IPS-20b (cell line): Measurements from ENCODE around the gene KCNC1.

ENCODE experiments used
- H3K27ac ChIP-seq: one replicate; pipeline ENCODE4 v1.5.1; 2013; ENCODE audit warnings: low read length
- H3K27me3 ChIP-seq: 2 replicates; pipeline ENCODE4 v1.6.1; 2013; ENCODE audit warnings: mild to moderate bottlenecking, low read length, inconsistent platforms; ENCODE audit not compliant: insufficient read depth
- H3K36me3 ChIP-seq: 2 replicates; pipeline ENCODE4 v1.6.1; 2013; ENCODE audit warnings: low read depth, mild to moderate bottlenecking, inconsistent platforms, low read length, moderate library complexity; ENCODE audit not compliant: insufficient read depth
- H3K4me1 ChIP-seq: 2 replicates; pipeline ENCODE4 v1.6.1; 2013; ENCODE audit warnings: mild to moderate bottlenecking, control low read depth, inconsistent platforms, low read length, moderate library complexity; ENCODE audit not compliant: insufficient read depth
- H3K4me3 ChIP-seq: 2 replicates; pipeline ENCODE4 v1.5.1; 2013; ENCODE audit warnings: mild to moderate bottlenecking, low read length, inconsistent platforms
- H3K9ac ChIP-seq: 2 replicates; pipeline ENCODE4 v1.6.1; 2013; ENCODE audit warnings: low read depth, mild to moderate bottlenecking, inconsistent platforms, low read length, moderate library complexity
- H3K9me3 ChIP-seq: 2 replicates; pipeline ENCODE4 v1.6.1; 2013; ENCODE audit warnings: mild to moderate bottlenecking, low read depth, low read length, inconsistent platforms; ENCODE audit not compliant: insufficient read depth

Gene KCNC1

DNA sequence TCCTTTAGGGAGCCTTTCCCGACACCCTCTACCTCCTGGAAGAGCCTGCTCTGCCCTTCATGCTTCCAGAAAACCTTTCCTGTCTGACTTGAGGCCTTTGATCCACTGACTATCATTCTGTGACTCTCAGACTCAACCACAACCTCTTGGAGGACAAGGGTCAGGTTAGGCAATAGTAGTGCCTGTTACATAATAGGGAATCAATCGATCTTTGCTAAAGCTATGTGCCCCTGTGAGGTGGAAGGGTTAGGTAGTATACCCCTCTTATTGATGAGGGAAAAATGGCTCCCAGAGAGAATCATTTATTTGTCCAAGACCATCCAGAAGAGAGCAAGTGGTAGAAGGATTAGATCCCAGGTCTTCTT lies 16.2 kb downstream of the KCNC1 start:
- H3K36me3 ChIP-seq = no peaks in the 10 kb centered on the region
- no peaks in the 10 kb centered on the region for H3K9me3 ChIP-seq
- peaks cover 14% of the 10 kb centered on the region; the same call in 1 of the 2 replicates for H3K27me3 ChIP-seq
- no peak overlapping the region for H3K9ac ChIP-seq
- no peak overlapping the region for H3K27ac ChIP-seq
- no peak overlapping the region for H3K4me3 ChIP-seq
- H3K4me1 ChIP-seq = no peaks in the 10 kb centered on the region

DNA sequence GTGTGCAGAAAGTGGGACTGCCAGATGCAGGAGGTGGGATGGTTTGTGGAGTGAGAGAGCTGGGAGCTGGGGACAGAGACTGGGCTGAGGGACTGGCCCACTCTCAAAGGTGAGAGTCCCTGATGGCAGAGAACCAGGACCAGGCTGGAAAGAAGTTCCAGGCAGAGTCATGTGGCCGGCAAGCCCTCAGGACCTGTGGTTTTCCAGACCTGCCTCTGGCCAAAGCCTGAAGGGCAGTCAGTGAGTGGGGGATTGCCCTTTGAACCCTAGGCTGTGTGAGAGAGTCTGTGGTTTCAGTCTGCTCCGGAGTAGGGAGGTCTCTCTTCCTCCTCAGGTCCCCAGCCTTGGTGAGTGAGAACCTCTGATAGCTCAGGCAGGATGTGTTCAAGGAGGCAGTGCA lies 17.0 kb downstream of the KCNC1 start:
- Histone ChIP-seq H3K4me1 (no peaks in the 10 kb centered on the region), H3K9ac (no peak overlapping the region), H3K36me3 (no peaks in the 10 kb centered on the region), H3K27ac (no peak overlapping the region), H3K9me3 (no peaks in the 10 kb centered on the region), H3K4me3 (no peak overlapping the region), H3K27me3 (peaks cover 11% of the 10 kb centered on the region; the same call in 1 of the 2 replicates)

DNA sequence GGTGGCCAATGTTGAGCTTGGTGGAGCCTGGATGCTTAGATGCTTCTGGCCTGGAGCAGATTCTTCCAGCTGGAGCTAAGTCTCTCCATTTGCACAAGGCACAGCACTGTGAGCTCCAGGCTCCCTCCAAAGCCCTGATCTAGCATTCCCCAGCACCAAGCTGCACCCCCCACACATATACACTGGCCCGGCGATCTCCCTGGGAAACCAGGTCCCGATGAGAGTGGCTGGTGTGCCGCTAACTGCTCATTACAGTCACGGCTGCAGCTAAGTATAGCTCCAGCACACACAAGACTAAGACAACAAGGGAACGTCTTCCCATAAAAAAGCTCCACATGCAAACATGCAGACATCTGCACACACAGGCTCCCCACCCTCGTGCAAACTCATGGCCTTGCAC lies 17.6 kb downstream of the KCNC1 start:
- Histone ChIP-seq H3K4me1 (no peaks in the 10 kb centered on the region), H3K27me3 (peaks cover 11% of the 10 kb centered on the region; the same call in 1 of the 2 replicates)

DNA sequence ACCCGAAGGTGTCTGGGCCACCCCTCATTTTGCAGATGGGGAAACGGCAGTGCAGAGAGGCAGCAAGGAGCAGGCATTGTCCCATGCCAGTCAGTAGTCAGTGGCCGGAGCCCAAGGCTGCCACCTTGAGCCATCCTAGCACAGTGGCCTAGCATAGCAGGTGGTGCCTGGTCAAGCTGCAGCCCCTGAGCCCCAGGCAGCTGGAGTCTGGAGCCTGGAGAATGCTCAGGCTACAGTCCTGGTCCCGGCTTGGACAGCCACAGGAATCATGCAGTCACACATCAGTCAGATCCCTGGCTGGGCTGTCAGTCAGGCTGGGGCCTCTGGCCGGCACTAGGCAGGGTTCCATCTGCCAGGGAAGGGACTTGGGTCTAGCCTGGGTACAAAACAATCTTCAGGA lies 18.6 kb downstream of the KCNC1 start:
- H3K9me3 ChIP-seq = no peaks in the 10 kb centered on the region
- peaks cover 11% of the 10 kb centered on the region; the same call in 1 of the 2 replicates for H3K27me3 ChIP-seq
- H3K9ac ChIP-seq = no peak overlapping the region
- no peaks in the 10 kb centered on the region for H3K36me3 ChIP-seq
- no peak overlapping the region for H3K27ac ChIP-seq
- H3K4me1 ChIP-seq = no peaks in the 10 kb centered on the region
- H3K4me3 ChIP-seq = no peak overlapping the region

More for the DNA sequence above, 17.6 kb downstream of the KCNC1 start:
- Histone ChIP-seq H3K9me3 (no peaks in the 10 kb centered on the region), H3K4me3 (no peak overlapping the region), H3K36me3 (no peaks in the 10 kb centered on the region), H3K27ac (no peak overlapping the region), H3K9ac (no peak overlapping the region)

DNA sequence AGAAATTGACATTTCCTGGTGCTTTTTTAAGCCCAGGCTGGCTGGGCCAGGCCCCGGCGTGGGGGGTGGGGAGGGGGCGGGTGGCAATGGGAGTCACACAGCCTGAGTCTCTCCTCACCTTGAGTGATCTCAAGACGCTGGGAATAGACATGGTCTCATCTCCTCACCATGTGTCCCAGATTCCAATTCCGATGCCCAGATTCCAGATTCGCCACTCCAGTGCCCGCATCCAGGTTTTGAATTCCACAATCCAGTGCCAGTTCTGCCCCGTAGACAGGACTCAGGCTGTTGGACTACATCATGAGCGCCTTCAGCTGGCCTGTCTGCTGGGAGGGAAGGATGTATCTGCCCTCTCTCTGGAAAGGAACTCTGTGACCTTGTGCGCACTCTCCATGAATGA lies 19.1 kb downstream of the KCNC1 start:
- Histone ChIP-seq H3K36me3 (no peaks in the 10 kb centered on the region), H3K9me3 (no peaks in the 10 kb centered on the region), H3K27me3 (peaks cover 11% of the 10 kb centered on the region; the same call in 1 of the 2 replicates), H3K27ac (no peak overlapping the region), H3K4me3 (no peak overlapping the region), H3K9ac (no peak overlapping the region), H3K4me1 (no peaks in the 10 kb centered on the region)

DNA sequence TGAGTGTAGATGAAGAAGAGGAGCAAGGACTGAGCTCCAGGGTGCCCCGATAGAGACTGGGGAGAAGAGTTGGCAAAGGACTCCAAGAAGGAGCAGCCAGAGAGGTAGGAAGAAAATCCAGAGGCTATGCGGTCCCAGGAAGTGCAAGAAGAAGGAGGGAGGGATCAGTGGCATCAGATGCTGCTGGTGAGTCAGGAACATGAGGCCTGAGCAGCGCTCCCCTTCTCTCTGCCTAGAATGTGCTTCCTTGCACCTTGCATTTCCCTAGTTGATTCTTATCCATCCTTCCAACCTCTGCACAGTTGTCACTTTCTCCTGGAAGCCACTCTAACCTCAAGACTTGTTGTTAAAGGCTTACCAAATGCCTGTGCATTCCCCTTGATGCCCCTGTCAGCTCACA lies 21.3 kb downstream of the KCNC1 start:
- no peak overlapping the region for H3K4me3 ChIP-seq
- H3K27me3 ChIP-seq = peaks cover 11% of the 10 kb centered on the region; the same call in 1 of the 2 replicates
- no peaks in the 10 kb centered on the region for H3K36me3 ChIP-seq
- no peak overlapping the region for H3K27ac ChIP-seq
- H3K4me1 ChIP-seq = no peaks in the 10 kb centered on the region
- no peaks in the 10 kb centered on the region for H3K9me3 ChIP-seq
- H3K9ac ChIP-seq = no peak overlapping the region

DNA sequence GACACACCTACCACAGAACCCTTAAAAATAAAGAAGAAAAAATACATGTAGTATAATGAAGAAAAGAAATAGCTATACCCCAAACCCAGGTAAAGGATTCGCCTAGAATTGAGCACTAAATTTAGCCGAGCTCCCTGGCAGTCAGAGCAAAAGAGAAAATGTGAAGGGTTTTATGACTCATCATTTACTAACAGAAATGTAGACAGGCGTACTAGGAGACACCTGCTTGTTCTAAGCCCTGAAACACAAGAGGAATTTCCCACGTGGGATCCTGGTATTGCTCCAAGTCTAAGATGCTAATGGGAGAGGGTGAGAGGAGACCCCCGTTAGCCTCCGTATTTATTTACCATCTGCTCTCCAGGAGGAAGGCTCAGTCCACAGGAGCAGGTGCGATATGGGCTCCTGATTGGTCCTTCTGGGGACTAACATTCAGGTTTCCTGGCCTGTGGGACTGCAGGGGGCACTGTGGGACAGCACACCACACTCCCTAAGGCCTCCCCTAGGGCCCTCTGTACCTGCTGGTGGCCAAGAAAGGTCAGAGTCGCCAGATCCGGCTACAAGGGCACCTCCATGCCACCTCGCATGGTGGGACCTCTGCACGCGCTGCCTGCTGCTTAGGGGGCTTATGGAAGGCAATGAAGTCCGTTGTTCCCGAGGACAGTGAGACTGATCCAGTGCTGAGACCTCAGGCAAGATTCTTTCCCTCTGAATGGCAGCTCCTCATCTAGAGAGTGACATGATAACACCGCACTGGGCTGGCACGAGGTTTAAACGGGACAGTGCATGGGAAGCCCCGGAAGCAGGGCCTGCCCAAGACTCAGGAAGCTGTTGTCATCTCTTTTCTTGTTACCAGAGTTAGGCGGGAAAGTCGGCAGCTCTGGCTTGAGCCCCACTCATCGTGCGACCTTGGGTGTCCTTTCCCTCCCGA lies 25.8 kb downstream of the KCNC1 start:
- Histone ChIP-seq H3K9ac (no peak overlapping the region), H3K4me1 (no peaks in the 10 kb centered on the region), H3K4me3 (no peak overlapping the region), H3K9me3 (no peaks in the 10 kb centered on the region), H3K36me3 (no peaks in the 10 kb centered on the region), H3K27ac (no peak overlapping the region), H3K27me3 (0 out of 2 replicates have a peak, but pooled peaks cover 4% of the 10 kb centered on the region)

DNA sequence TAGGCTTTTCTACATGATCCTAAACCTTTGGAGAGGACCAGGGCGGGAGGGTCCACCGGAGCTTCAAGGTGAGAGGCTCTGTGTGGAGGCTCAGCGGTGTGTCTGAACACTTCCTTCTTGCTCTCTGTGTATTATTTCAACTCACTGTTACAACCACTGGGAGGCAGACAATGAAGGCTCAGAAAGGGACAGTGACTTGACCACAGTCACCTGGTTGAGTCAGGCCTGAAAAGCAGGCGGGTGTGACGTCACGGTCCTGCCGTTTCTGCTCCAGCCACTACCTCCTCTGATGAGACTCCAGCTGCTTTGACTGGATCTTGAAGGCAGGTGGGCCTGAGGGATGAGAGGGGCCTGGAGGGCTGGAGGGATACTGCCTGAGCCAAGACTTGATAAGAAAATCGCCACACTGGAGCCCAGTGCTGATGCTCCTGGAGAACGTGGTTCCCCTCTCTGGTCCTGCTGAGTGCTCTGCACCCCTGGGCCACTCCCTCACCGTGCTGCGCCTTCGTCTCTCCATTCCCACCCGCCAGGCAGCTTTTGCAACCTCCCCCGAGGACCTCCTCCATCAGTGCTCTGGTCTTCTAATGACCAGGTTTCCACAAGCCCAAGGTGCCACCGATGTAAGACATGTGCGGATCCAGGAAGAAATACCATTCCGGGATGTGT lies 27.9 kb downstream of the KCNC1 start:
- no peak overlapping the region for H3K9ac ChIP-seq
- no peaks in the 10 kb centered on the region for H3K27me3 ChIP-seq
- H3K27ac ChIP-seq = no peak overlapping the region
- no peaks in the 10 kb centered on the region for H3K36me3 ChIP-seq
- H3K4me1 ChIP-seq = no peaks in the 10 kb centered on the region
- H3K4me3 ChIP-seq = no peak overlapping the region
- H3K9me3 ChIP-seq = no peaks in the 10 kb centered on the region

DNA sequence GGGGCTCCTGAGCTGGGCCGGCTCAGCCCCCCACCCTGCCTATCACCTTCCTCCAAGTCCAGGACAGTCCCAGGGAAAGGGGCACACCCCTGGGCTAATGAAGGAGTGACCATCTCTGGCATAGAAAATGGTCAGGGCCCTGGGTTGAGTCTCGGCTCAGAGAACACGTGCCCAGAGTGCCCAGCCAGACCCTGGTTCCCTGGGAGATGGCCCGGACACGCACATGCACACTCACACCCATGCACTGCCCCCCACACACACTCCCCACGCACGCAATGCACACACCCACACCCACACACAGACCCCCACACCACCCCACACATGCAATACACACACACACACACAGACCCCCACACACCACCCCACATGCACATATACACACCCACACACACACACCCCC lies 28.7 kb downstream of the KCNC1 start:
- Histone ChIP-seq H3K9ac (no peak overlapping the region), H3K9me3 (no peaks in the 10 kb centered on the region), H3K27ac (no peak overlapping the region), H3K4me1 (no peaks in the 10 kb centered on the region), H3K4me3 (no peak overlapping the region), H3K27me3 (no peaks in the 10 kb centered on the region), H3K36me3 (no peaks in the 10 kb centered on the region)

DNA sequence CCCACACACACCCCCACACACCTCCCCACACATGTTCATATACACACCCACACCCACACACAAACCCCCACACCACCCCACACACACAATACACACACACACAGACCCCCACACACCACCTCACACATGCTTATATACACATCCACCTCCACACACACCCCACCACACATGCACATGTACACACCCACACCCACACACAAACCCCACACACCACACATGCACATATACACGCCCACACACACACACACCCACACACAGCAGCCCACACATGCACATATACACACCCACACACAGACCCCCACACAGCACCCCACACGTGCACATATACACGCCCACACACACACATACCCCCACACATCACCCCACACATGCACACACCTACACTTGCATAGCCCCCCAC lies 29.1 kb downstream of the KCNC1 start:
- H3K27me3 ChIP-seq = no peaks in the 10 kb centered on the region
- H3K9ac ChIP-seq = no peak overlapping the region
- no peak overlapping the region for H3K4me3 ChIP-seq
- no peak overlapping the region for H3K27ac ChIP-seq
- H3K4me1 ChIP-seq = no peaks in the 10 kb centered on the region
- no peaks in the 10 kb centered on the region for H3K9me3 ChIP-seq
- H3K36me3 ChIP-seq = no peaks in the 10 kb centered on the region

DNA sequence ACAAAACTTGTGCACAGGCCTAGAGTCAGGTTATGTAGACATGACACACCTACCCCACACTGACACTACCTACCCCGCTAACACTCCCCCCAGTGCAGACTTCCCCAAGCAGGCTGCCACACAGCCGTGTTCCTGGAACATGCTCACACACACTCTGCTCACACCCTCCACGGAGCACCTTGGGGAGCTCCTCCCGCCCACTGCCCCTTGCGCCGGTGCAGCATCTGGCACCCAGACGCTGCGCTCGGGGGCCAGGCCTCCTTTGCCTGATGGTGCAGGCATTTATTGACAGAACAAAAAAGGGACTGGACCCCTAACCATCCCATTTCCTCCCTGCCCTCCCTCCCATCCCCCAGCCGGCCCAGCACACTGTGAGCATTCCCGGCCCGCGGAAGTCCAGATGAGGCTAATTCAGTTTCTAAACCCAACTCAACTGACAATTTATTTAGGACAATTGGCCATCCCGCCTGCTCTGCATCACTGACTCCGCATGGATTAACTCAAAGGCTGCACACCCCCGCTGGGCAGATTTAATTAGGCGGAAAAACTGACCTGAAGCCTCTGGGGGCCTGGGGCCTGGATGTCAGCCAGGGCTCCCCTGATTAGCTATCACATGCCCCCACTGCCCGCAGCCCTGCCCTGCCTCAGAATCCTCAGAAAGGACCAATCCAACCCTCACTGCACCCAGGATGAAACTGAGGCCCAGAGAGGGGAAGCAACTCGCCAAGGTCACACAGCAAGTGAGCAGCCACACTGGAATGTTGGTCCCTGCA lies 30.1 kb downstream of the KCNC1 start:
- H3K4me3 ChIP-seq = no peak overlapping the region
- H3K27me3 ChIP-seq = no peaks in the 10 kb centered on the region
- H3K4me1 ChIP-seq = no peaks in the 10 kb centered on the region
- H3K27ac ChIP-seq = no peak overlapping the region
- no peak overlapping the region for H3K9ac ChIP-seq
- H3K36me3 ChIP-seq = no peaks in the 10 kb centered on the region
- no peaks in the 10 kb centered on the region for H3K9me3 ChIP-seq
